Liver (tissue), 9 donors: ENCODE results near the gene MARCHF2. TPM values are rescaled to one million over a fixed set of nuclear protein-coding genes. Genes with fewer than 3 reads are reported as not detected.

Experiments used
- DNase-seq: peaks from one replicate; pipeline ENCODE4 v3.0.0-alpha.2; 2017; ENCODE audit warnings: low spot score
- H3K27ac ChIP-seq, 2 donors: one replicate each; pipeline ENCODE4 v1.7.0; 2013; ENCODE audit warnings: inconsistent platforms in 2 of 2, low read length in 2 of 2, control low read depth in 1 of 2, low read depth in 1 of 2, mild to moderate bottlenecking in 1 of 2
- H3K27me3 ChIP-seq, 4 donors: one replicate each; pipeline versions ENCODE4 v1.6.1 to v1.7.0; 2013; ENCODE audit warnings: low read length in 3 of 4, inconsistent platforms in 1 of 4, mild to moderate bottlenecking in 1 of 4, moderate library complexity in 1 of 4; ENCODE audit not compliant: control insufficient read depth in 4 of 4, insufficient read depth in 4 of 4
- H3K36me3 ChIP-seq, 4 donors: one replicate each; pipeline versions ENCODE4 v1.6.1 to v1.7.0; 2013; ENCODE audit warnings: low read length in 3 of 4, mild to moderate bottlenecking in 3 of 4, low read depth in 1 of 4, moderate library complexity in 1 of 4; ENCODE audit not compliant: control insufficient read depth in 4 of 4, insufficient read depth in 3 of 4
- H3K4me1 ChIP-seq, 4 donors: one replicate each; pipeline versions ENCODE4 v1.6.1 to v1.7.0; 2013; ENCODE audit warnings: low read length in 3 of 4, mild to moderate bottlenecking in 3 of 4, moderate library complexity in 1 of 4; ENCODE audit not compliant: control insufficient read depth in 4 of 4, insufficient read depth in 4 of 4
- H3K4me3 ChIP-seq, 3 donors: one replicate each; pipeline versions ENCODE4 v1.6.1 to v1.7.0; 2013; ENCODE audit warnings: low read length in 3 of 3, control low read depth in 1 of 3, low read depth in 1 of 3, mild to moderate bottlenecking in 1 of 3
- H3K9ac ChIP-seq, 2 donors: one replicate each; pipeline ENCODE4 v1.7.0; 2013; ENCODE audit warnings: low read length in 2 of 2, mild to moderate bottlenecking in 2 of 2, moderate library complexity in 2 of 2, control low read depth in 1 of 2, low read depth in 1 of 2
- H3K9me3 ChIP-seq, 4 donors: one replicate each; pipeline versions ENCODE4 v1.6.1 to v1.7.0; 2013; ENCODE audit warnings: low read length in 3 of 4; ENCODE audit not compliant: control insufficient read depth in 4 of 4
- ATF3 ChIP-seq: IDR thresholded peaks from 2 replicates; pipeline ENCODE4 v1.6.1; 2016; ENCODE audit warnings: antibody characterized with exemption
- CTCF ChIP-seq: fragments of 150-350 bp; IDR thresholded peaks from 2 replicates; pipeline ENCODE4 v1.5.1; 2017; ENCODE audit warnings: improper control_type of control experiment, low read depth, low read length; ENCODE audit not compliant: missing input control
- EGR1 ChIP-seq, 2 donors: IDR thresholded peaks; 2 replicates each; pipeline ENCODE4 v1.6.1; 2016 to 2018; ENCODE audit warnings: antibody characterized with exemption in 2 of 2, low read depth in 2 of 2
- FOXA1 ChIP-seq: IDR thresholded peaks from 2 replicates; pipeline ENCODE4 v1.6.1; 2016; ENCODE audit warnings: antibody characterized with exemption
- FOXA2 ChIP-seq: IDR thresholded peaks from 2 replicates; pipeline ENCODE4 v1.6.1; 2016; ENCODE audit warnings: antibody characterized with exemption
- HNF4A ChIP-seq, 2 donors: conservative IDR thresholded peaks; 2 replicates each; pipeline ENCODE4 v1.6.1; 2016; ENCODE audit warnings: antibody characterized with exemption in 2 of 2, mild to moderate bottlenecking in 2 of 2
- HNF4G ChIP-seq: IDR thresholded peaks from 2 replicates; pipeline ENCODE4 v1.6.1; 2016; ENCODE audit warnings: antibody characterized with exemption
- JUND ChIP-seq, 2 donors: IDR thresholded peaks; 2 replicates each; pipeline ENCODE4 v1.6.1; 2016; ENCODE audit warnings: antibody characterized with exemption in 2 of 2
- MAX ChIP-seq: IDR thresholded peaks from 2 replicates; pipeline ENCODE4 v1.6.1; 2016; ENCODE audit warnings: antibody characterized with exemption
- NR2F2 ChIP-seq: IDR thresholded peaks from 2 replicates; pipeline ENCODE4 v1.6.1; 2016; ENCODE audit warnings: antibody characterized with exemption
- RAD21 ChIP-seq, 2 donors: IDR thresholded peaks; 2 replicates each; pipeline ENCODE4 v1.6.1; 2016; ENCODE audit warnings: antibody characterized with exemption in 2 of 2, mild to moderate bottlenecking in 2 of 2
- RXRA ChIP-seq, 2 donors: IDR thresholded peaks; 2 replicates each; pipeline ENCODE4 v1.6.1; 2017 to 2018; ENCODE audit warnings: antibody characterized with exemption in 2 of 2, mild to moderate bottlenecking in 1 of 2
- SP1 ChIP-seq: IDR thresholded peaks from 2 replicates; pipeline ENCODE4 v1.6.1; 2018; ENCODE audit warnings: antibody characterized with exemption, mild to moderate bottlenecking
- TAF1 ChIP-seq: conservative IDR thresholded peaks from 2 replicates; pipeline ENCODE4 v1.6.1; 2016; ENCODE audit warnings: antibody characterized with exemption, mild to moderate bottlenecking
- YY1 ChIP-seq: IDR thresholded peaks from 2 replicates; pipeline ENCODE4 v1.6.1; 2016; ENCODE audit warnings: antibody characterized with exemption, mild to moderate bottlenecking
- ZBTB33 ChIP-seq: IDR thresholded peaks from 2 replicates; pipeline ENCODE4 v1.6.1; 2016; ENCODE audit warnings: antibody characterized with exemption
- WGBS: extraction: QIAGEN DNeasy Blood & Tissue Kit; methylation state at CpG from one replicate; pipeline ENCODE4 v1.1.7; 2013; 5-methylcytosine and 5-hydroxymethylcytosine counted together
- polyA plus RNA-seq, 2 donors: library from polyadenylated mRNA; stranded (reverse) in 1 of 2; unstranded in 1 of 2; fragments of 200-250 nt in 1 of 2; fragments of >200 nt in 1 of 2; fragmentation: Nextera tagmentation in 1 of 2; extraction: Ambion mirVana in 1 of 2; gene quantifications; one replicate each; pipeline versions ENCODE4 v1.2.1 to v1.2.3, GENCODE V29; 2013 to 2015
- total RNA-seq, 2 donors: library from RNA; depleted of rRNA; stranded (reverse); fragments of >200 nt; gene quantifications; one replicate each; pipeline ENCODE4 v1.2.3, GENCODE V29; 2014
- donor health status: healthy.
- donor health status: healthy.
- donor health status: healthy.
- donor health status: healthy.
- donor health status: healthy.

The MARCHF2 gene
- total and polyA plus RNA-seq, 4 donors = 21.6 to 89.5 (median 58.8) TPM

GRCh38 chr19:8451377-8451776, 38.3 kb downstream of the MARCHF2 start:
- 30% methylated on average over 6 of the region's 6 CpGs for WGBS
- no peak overlapping the region for H3K9ac ChIP-seq
- H3K27ac ChIP-seq = no peak overlapping the region
- H3K9me3 ChIP-seq = no peaks in the 10 kb centered on the region
- H3K4me3 ChIP-seq = no peak overlapping the region
- DNase-seq = no peak
- peaks cover 2 to 16% (median 8%) of the 10 kb centered on the region in 4 donors for H3K36me3 ChIP-seq
- H3K4me1 ChIP-seq = peaks cover 15 to 60% (median 50%) of the 10 kb centered on the region in 4 donors
- TF ChIP-seq HNF4A (conservative IDR thresholded peaks at IDR 0.05) = peak; percentile 23 to 31
- no peak for TF ChIP-seq TAF1
- H3K27me3 ChIP-seq = no peaks in the 10 kb centered on the region

GRCh38 chr19:8451885-8452284, 38.8 kb downstream of the MARCHF2 start:
- 46% methylated on average over 3 of the region's 3 CpGs for WGBS
- Histone ChIP-seq H3K4me3 (no peak overlapping the region), H3K9me3 (no peaks in the 10 kb centered on the region), H3K9ac (no peak overlapping the region), H3K27me3 (no peaks in the 10 kb centered on the region), H3K4me1 (peaks cover 13 to 59% (median 49%) of the 10 kb centered on the region in 4 donors), H3K36me3 (peaks cover 2 to 18% (median 12%) of the 10 kb centered on the region in 4 donors), H3K27ac (no peak overlapping the region)
- TF ChIP-seq MAX = no peak
- no peak for TF ChIP-seq CTCF
- peak in 1 of 2 donors; percentile 19 for TF ChIP-seq RAD21 (IDR thresholded peaks at IDR 0.05)
- no peak for TF ChIP-seq FOXA2
- no peak for TF ChIP-seq ZBTB33
- TF ChIP-seq JUND (IDR thresholded peaks at IDR 0.05) = no peak
- no peak for TF ChIP-seq HNF4G
- no peak for TF ChIP-seq NR2F2
- no peak for TF ChIP-seq ATF3
- peak; percentile 41 for TF ChIP-seq YY1
- no peak for TF ChIP-seq SP1
- no peak for TF ChIP-seq HNF4A (conservative IDR thresholded peaks at IDR 0.05)
- TF ChIP-seq FOXA1 = no peak
- no peak for TF ChIP-seq EGR1 (IDR thresholded peaks at IDR 0.05; ENCODE audit: low read depth in 2 of 2)
- TF ChIP-seq TAF1 = no peak
- TF ChIP-seq RXRA (IDR thresholded peaks at IDR 0.05) = peak in 1 of 2 donors; percentile 18
- DNase-seq = no peak
